ENCODE results near the gene MAPK11. TPM values are rescaled to one million over a fixed set of nuclear protein-coding genes. Genes with fewer than 3 reads are reported as not detected.

The MAPK11 gene
- total RNA-seq, 4 donors from 2014 or later = 0.65 to 8.1 (median 2.9) TPM

DNA sequence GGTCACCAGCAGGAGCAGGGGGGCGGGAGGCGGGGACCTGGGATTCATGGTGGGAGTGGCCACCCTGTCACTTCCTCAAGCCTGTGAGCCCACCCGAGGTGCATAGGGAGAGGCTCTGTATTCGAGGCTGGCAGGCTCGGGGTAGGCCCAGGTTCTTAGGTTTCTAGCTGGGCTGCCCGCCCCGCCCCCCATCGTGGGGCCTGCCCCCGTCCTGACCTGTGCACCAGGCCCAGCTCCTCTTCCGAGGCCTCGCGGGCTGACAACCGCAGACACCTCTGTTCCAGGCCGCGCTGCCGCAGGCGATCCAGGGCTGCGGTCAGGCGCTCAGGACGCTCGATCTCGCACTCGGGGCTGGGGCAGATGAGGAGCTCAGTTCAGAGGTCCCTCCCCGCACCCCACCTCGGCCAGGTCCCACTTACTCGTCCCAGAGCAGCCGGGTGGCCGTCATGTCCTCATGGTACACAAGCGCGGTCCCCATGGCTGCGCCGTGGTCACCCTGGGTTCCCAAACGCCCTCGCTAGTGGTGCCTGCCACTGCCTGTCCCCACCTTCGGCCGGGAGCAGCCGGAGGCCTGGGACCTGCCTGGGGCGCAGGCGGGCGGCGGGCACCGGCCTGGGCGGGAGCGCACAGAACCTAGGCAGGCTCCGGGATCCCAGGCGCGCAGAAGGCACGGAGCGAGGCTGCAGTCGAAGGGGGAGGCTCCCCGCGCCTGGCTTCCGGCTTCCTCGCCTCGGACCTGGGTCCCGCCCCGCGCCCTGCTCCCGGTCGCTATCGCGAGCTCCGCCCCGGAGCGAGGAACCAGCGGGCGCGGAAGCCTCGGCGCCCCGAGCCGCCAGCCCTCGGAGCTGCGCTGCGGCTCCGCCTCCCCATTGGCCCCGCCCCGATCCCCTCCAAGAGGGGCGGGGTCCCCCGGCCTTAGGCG, 19.4 kb downstream of the MAPK11 start, which contains the start of gene HDAC10:
Gene HDAC10 (minus strand): TSS at position 711 of the 922 bp plus-strand sequence. CDS start 233 bp downstream, at position 478.
- intact Hi-C loops (cut with DNase I; ENCODE audit: low total_unique reads) = loop anchor here (5.0 kb wide), 1 partner anchor 91 kb away; the partner anchor contains the start of gene PPP6R2
- peak within 1 kb of the TSS; percentile 47 for H3K4me3 ChIP-seq (ENCODE audit: low read depth, poor library complexity, severe bottlenecking)
- WGBS, 2 donors = 5% methylated on average over 24 of the region's 81 CpGs; no CpG with 5 or more reads in 1 of the 2 donors
- no peak for TF ChIP-seq POLR2A (IDR thresholded peaks at IDR 0.05)
- TF ChIP-seq, protein P1, sequence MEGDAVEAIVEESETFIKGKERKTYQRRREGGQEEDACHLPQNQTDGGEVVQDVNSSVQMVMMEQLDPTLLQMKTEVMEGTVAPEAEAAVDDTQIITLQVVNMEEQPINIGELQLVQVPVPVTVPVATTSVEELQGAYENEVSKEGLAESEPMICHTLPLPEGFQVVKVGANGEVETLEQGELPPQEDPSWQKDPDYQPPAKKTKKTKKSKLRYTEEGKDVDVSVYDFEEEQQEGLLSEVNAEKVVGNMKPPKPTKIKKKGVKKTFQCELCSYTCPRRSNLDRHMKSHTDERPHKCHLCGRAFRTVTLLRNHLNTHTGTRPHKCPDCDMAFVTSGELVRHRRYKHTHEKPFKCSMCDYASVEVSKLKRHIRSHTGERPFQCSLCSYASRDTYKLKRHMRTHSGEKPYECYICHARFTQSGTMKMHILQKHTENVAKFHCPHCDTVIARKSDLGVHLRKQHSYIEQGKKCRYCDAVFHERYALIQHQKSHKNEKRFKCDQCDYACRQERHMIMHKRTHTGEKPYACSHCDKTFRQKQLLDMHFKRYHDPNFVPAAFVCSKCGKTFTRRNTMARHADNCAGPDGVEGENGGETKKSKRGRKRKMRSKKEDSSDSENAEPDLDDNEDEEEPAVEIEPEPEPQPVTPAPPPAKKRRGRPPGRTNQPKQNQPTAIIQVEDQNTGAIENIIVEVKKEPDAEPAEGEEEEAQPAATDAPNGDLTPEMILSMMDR (IDR thresholded peaks at IDR 0.05) = no peak
- peak; percentile 63 to 96 for DNase-seq (ENCODE audit: low spot score in 2 of 2)

DNA sequence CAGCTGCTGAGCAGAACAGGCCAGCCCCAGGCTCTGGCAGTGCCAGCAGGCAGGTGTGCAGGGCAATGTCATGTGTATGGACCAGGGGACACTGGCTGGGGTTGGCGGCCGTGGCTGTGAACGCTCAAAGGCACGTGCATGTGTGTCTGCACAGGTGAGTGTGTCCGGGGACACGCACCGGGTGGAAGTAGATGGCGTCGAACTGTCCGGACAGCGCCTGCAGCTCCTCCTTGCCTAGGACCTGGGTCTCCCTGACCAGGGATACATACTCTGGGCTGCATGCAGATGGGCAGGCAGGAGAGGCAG, 20.0 kb downstream of the MAPK11 start:
- H3K4me3 ChIP-seq (ENCODE audit: low read depth, poor library complexity, severe bottlenecking) = no peak overlapping the region
- TF ChIP-seq POLR2A (IDR thresholded peaks at IDR 0.05) = no peak
- TF ChIP-seq, protein P1 (IDR thresholded peaks at IDR 0.05) = no peak
- no peak for DNase-seq (ENCODE audit: low spot score in 2 of 2)
- intact Hi-C loops (cut with DNase I; ENCODE audit: low total_unique reads) = loop anchor here (5.0 kb wide), 1 partner anchor 92 kb away; the partner anchor contains the start of gene PPP6R2
- 74 to 81% methylated on average over 11 of the region's 11 CpGs for WGBS, 2 donors

DNA sequence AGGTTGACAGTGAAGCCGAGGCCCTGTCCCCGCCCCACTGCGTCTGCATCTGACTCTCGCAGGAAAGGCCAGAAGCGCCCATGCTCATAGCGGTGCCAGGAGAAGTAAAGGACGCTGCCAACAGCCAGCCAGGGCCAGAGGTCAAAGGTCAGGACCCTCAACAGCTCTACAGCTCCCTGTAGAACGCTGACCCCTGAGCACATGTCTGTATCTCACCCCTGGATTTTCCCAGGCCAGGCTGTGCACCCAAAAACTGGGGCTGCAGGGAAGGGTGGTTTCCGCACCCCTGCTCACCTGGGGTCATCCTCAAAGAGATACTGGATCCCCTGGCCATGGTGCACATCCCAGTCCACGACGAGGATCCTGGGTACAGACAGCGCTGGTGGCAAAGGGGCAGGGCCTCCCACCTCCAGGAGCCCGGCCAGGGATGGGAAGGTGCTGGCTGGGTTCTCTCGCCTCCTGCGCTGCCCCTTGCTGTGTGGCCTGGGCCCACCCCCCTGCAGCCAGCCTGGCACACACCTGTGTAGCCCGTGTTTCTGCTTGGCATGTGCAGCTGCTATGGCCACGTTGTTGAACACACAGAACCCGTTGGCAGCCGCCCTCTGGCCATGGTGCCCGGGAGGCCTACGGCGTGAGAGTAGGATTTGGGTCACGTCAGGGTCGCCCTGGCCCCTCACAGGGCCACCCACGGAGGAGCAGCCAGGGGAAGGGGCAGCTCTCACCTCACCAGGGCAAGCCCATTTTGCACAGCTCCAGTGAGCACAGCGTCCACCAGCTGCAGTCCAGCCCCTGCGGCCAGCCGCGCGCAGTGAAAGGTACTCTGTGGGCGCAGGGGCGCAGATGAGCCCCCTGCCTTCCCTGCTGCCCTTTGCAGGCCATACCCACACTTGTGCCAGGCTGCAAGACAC, 20.6 kb downstream of the MAPK11 start:
- no peak overlapping the region for H3K4me3 ChIP-seq (ENCODE audit: low read depth, poor library complexity, severe bottlenecking)
- 86% methylated on average over 29 to 30 of the region's 32 CpGs for whole genome bisulfite sequencing, 2 donors
- intact Hi-C loops (cut with DNase I; ENCODE audit: low total_unique reads) = loop anchor here (5.0 kb wide), 1 partner anchor 93 kb away; the partner anchor contains the start of gene PPP6R2
- TF ChIP-seq POLR2A (IDR thresholded peaks at IDR 0.05) = no peak
- TF ChIP-seq, protein P1 (IDR thresholded peaks at IDR 0.05) = no peak
- DNase-seq (ENCODE audit: low spot score in 2 of 2) = no peak

DNA sequence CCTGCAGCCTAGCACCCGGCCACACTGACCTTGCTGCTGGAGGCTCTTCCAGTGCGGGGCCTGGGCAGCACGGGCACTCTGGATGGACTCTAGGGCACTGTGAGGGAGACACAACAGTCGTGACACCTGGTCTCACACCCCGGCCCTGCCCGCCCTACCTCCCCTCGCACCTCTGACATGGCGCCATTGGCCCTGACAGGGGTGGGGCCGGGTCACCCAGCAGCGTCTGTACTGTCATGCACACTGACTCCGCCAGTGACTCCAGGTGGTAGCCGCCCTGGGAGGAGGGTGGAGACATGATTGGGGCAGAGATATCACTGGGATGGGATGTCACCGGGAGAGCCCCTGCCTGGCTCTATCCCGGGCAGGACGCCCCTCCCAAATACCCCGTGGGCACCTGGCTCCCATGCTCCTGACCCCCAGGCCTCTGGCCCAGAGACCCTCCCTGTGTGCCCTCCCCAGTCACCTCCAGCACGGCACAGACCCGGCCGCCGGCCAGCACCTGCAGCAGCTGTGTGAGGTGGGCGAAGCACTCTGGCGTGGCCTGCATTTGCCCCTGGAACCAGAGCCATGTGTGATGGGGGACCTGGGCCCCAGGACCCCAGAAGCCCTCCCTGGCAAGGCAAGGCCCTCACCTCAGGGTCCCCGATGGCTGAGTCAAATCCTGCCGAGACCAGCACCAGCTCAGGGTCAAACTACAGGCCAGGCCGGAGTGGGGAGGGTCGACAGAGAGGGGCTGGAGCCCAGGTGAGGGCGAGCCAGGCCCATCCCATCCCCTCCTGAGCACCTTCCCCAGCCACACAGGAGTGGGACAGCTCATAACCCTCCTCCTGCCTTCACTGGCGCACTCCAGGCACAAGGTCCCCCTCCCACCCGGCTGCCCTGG, 21.7 kb downstream of the MAPK11 start:
- H3K4me3 ChIP-seq (ENCODE audit: low read depth, poor library complexity, severe bottlenecking) = no peak overlapping the region
- DNase-seq (ENCODE audit: low spot score in 2 of 2) = no peak
- TF ChIP-seq, protein P1 (IDR thresholded peaks at IDR 0.05) = no peak
- TF ChIP-seq POLR2A (IDR thresholded peaks at IDR 0.05) = no peak
- intact Hi-C loops (cut with DNase I; ENCODE audit: low total_unique reads) = no loop called here
- 70 to 80% methylated on average over 16 to 25 of the region's 29 CpGs for WGBS, 2 donors

DNA sequence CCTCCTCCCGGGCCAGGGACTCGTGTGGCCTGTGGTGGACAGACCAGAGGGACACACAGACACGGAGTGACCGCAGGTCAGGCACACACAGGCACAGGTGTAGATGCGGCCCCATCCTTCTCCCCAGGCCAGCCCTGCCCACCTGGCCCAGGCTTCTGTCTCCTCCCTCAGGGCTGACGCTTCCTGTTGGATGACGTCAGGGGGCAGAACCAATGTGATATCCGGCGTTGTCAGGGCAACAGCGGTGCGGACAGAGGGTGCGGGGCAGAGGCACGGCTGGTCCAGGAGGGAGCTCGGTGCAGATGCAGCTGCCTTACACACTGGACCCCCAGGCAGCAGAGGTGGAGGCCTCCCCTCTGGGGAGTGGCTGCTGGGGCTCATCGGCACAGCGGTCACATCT, 22.4 kb downstream of the MAPK11 start:
- intact Hi-C loops (cut with DNase I; ENCODE audit: low total_unique reads) = no loop called here
- H3K4me3 ChIP-seq (ENCODE audit: low read depth, poor library complexity, severe bottlenecking) = no peak overlapping the region
- 10 to 26% methylated on average over 10 to 11 of the region's 16 CpGs for WGBS, 2 donors
- DNase-seq (ENCODE audit: low spot score in 2 of 2) = no peak
- no peak for TF ChIP-seq POLR2A (IDR thresholded peaks at IDR 0.05)
- TF ChIP-seq, protein P1 (IDR thresholded peaks at IDR 0.05) = no peak

Data from lower leg skin (tissue), 4 donors.